Pons (tissue), 1 donor: ENCODE results near the gene KLHL26.

ENCODE experiments used
- DNase-seq: peaks from one replicate; pipeline ENCODE4 v3.0.0-alpha.2; 2016; ENCODE audit warnings: low spot score

KLHL26 gene

GRCh38 chr19:18718846-18719458 lies 82.1 kb downstream of the KLHL26 start:
- peak; percentile 5 for DNase-seq

GRCh38 chr19:18719541-18719940 lies 82.7 kb downstream of the KLHL26 start:
- no peak for DNase-seq
